GM19452 (cell line): Measurements from ENCODE around the gene ADGRD1.
"Not testable (repeated sequence)": the region's sequence is repeated elsewhere in the genome, so short reads cannot be mapped to it uniquely, and the experiment has no call there.

ENCODE experiments used
- ATAC-seq: cut with Tn5 transposase; IDR thresholded peaks from one replicate; pipeline ENCODE4 v1.9.1; 2021; ENCODE audit not compliant: unreplicated experiment

ADGRD1 gene

DNA sequence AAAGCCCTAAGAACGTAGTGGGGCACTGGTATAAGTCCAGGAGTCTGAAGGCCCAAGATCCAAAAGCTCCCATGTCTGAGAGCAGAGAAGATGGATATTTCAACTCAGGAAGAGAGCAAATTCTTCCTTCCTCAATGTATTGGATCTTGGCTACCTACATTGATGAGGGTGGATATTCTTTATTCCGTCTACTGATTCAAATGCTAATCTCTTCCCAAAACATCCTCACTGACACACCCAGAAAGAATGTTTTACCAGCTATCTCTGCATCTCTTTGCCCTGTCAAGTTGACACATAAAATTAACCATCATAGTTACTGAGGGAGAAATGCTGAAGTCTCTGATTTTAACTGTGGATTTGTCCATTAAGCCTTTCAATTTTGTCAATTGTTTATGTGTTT lies 16.6 kb upstream of the ADGRD1 start:
- ATAC-seq: no peak

DNA sequence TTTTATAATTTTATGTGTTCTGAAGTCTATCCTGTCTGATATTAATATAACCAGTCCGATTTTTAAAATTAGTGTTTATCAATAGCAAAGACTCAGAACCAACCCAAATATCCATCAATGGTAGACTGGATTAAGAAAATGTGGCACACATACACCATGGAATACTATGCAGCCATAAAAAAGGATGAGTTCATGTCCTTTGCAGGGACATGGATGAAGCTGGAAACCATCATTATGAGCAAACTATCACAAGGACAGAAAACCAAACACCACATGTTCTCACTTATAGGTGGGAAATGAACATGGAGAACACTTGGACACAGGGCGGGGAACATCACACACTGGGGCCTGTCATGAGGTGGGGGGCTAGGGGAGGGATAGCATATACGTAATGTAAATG lies 16.2 kb upstream of the ADGRD1 start:
- ATAC-seq: not testable (repeated sequence)

DNA sequence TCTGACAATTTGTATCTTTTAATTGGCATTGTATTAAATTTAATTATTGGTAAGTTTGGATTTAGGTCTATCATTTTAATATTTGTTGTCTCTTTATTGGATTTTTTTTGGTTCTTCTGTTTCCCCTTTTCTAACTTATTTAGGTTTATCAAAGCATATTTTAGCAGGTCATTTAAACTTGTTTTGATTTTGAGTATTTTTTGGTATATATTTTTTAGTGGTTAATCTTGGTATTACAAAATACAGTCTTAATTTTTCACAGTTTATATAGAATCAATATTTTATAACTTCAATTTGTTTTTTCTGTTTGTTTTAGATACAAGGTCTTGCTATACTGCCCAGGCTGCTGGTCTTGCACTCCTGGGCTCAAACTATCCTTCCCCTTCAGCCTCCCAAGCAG lies 15.5 kb upstream of the ADGRD1 start:
- no peak for ATAC-seq

DNA sequence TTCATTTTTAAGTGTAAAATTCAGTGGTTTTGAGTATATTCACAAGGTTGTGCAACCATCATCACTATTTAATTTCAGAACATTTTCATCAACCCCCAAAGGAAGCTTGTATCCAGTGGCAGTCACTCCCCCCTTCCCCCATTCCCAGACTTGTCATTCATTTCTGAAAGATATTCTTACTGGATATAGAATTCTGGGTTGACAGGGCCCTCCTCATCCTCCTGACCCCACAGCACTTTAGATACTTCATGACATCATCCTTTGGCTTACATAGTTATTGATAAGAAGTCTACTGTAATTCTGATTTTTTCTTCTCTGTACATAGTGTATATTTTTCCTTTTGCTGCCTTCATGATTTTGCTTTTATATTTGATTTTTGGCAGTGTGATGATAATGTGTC lies 8.8 kb upstream of the ADGRD1 start:
- ATAC-seq: no peak

GRCh38 chr12:130945786-130946492 lies 7.8 kb upstream of the ADGRD1 start:
- no peak for ATAC-seq

DNA sequence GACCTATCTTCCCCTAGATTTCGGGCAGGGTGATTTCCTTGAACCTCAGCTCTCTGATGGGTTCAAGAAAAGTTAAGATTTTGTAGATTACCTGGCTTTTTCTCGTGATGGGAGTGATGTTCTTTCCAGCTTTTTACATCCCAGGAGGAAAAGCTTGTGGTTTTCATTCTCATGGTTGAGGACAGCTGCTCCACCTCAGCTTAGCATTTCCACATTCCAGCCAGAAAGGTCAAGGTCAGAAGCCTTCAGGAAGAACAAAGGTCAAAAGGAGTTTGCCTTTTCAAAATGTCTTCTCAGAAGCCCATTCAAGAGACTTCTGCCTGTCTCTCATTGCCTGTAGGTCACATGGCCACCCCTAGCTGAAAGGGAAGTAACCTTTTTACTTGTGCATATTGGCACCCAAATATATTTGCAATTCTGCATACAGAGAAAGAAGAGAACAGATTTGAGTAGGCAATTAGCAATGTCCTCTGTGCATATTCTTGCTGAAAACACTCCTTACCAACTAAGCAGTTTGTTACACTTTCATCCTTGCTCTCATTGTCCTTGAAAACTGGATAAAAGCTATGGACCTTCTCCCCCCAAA lies 6.6 kb upstream of the ADGRD1 start:
- ATAC-seq: no peak

- ATAC-seq: no peak
Measured at GRCh38 chr12:130948136-130948535, 5.6 kb upstream of the ADGRD1 start.

DNA sequence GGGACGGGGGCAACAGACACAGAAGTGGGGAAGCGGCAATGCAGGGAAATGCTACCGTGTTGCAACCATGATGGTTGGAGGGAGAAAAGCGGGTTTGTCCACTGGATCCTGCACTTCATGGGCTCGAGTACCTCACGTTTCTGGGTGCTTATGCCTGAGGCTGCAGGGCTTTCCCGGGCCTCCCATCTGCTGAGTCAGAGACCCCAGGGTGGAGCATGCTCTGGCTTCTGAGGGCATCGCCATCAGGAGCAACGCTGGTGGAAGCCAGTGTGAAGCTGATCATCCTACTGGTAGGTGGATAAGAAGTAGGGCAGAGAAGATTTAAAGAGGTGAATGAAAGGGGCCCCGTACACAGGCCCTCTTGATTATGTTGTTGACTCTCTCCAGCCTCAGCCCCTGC lies 5.0 kb upstream of the ADGRD1 start:
- no peak for ATAC-seq

- ATAC-seq: no peak
Measured at GRCh38 chr12:130949806-130950205, 3.9 kb upstream of the ADGRD1 start.

DNA sequence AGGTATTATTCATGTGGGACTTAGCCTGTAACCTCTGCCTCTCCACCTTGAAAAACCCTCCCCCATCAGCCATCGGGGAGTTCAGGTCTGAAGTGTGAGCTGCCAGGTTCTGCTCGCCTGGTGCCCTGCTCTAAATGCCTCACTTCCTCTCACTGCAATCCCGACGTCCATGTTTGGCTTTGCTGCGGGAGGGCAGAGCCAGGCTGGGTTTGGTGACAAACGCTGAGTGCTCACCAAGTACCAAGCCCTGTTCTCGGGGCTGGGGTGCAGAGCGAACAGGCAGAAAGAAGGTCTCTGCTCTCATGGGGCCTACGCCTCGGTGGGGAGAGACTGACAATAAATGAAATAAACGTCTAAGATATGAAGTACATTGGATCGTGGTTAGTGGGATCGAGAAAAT lies 2.1 kb upstream of the ADGRD1 start:
- ATAC-seq: no peak

- no peak for ATAC-seq
Measured at GRCh38 chr12:130952171-130952954, 1.3 kb upstream of the ADGRD1 start.

GRCh38 chr12:130954544-130954831 lies 781 bp downstream of the ADGRD1 start:
- no peak for ATAC-seq

DNA sequence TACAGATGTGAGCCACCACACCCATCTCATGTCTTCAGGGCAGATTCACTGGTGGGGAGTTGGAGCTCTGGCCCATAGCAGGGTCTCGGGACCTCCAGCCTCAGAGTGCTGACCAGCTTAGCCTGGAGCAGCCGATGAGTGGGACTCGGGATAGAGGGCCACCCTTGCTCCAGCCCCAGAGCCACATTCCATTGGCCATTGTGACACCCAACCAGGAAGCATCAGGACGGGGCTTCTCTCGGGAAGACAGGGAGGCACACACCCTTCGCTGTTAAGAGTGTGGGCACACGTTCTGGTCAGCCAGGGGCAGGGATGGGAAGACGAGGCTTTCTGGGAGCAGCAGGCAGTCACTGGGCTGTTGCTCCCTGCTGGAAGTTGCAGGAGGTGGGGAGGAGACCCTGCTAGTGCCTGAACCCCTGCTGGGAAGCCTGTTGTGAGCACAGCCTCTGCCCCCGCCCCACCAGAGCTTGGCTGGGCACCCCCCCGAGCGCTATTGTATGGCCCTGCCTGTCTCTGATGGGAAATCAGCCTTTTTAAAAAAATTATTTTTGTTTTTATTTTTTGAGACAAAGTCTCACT lies 1.6 kb downstream of the ADGRD1 start:
- ATAC-seq: no peak

GRCh38 chr12:130956009-130956408 lies 2.3 kb downstream of the ADGRD1 start:
- no peak for ATAC-seq

DNA sequence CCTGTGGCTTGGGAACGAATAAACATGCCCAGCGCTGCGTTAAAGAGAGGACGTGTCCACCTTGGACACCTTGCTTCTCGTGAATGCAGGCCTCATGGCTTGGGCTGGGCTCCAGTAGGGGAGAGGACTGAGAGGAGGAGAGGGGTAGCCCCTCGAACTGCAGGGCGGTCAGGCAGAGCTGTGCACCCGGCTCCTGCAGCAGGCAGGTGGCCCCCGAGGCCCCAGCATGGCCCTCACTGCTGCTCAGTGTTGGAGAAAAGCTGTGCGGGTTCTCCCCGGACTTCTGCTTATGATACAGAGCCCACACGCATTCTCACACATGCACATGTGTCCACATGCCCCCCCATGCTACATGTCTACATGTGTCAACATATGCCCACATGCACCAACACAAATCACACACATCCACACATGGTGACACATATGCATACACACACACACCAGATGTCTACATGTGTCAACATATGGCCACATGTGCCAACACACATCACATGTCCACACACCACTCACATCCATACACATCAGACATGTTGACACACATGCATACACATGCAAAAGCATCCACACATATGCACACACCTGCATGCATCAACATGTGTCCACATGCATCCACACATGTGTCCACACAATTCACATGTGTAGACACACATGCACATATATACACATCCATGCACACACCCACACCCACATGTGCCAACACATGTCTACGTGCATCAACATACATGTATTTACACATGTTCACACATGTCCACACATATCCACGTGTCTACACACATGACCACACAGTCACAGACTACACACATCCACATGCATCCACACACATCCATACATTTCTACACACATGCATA lies 3.0 kb downstream of the ADGRD1 start:
- ATAC-seq: no peak

GRCh38 chr12:130957304-130957621 lies 3.6 kb downstream of the ADGRD1 start:
- no peak for ATAC-seq

- ATAC-seq: no peak
Measured at GRCh38 chr12:130958557-130959140, 4.9 kb downstream of the ADGRD1 start.

DNA sequence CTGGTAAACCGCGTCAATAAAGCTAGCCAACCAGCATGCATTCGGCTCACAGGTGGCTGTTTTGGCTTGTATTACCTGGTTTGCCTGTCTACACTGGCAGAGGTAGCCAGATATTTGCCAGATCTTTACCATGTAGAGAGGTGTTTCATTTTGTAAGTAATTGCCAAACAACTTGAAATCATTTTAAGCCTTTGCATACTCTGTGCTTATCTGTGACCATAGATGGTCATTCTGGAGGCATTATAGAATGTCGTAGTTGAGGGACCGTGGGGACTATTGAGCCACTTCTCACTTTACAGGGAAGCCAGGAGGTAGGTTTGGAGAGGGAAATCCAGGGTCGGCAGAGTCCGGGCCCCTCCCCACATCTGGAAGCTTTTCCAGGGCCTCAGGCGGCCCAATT lies 5.9 kb downstream of the ADGRD1 start:
- ATAC-seq: no peak

DNA sequence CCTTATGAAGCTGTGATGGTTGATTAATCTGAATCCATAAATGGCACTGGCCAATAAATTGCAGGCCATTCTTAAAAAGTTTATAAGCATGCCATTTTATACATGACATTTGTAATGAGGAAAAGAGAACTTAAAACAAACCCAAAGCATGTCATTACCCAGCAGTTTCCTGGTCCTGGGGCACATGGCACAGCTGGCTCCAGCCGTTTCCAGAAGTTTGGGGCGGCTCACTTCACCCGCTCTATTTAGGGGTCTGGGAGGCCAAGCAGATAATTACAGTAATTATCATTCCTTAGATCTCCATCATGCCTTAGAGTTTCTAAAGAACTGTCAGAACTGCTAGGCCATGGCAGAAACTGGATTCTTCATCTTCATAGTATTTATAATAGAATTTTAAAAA lies 6.4 kb downstream of the ADGRD1 start:
- ATAC-seq: no peak

DNA sequence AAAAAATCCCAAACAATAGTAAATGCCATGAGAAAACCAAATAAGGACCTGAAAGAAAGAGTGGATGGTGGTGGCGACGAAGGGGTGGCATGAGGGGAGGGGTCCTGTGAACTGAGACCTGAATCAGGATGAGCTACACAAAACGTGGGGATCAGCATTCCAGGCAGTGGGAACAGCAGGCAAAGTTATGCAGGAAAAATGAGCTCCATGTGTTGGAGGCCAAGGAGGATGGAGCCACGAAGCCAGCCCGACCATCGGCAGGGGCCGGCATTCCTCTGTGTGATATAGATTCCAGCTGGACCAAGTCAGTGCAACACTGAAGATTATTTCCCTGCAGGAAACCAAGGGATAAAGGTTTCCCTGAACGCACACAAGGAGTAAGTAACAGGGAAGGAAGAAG lies 7.1 kb downstream of the ADGRD1 start:
- no peak for ATAC-seq

DNA sequence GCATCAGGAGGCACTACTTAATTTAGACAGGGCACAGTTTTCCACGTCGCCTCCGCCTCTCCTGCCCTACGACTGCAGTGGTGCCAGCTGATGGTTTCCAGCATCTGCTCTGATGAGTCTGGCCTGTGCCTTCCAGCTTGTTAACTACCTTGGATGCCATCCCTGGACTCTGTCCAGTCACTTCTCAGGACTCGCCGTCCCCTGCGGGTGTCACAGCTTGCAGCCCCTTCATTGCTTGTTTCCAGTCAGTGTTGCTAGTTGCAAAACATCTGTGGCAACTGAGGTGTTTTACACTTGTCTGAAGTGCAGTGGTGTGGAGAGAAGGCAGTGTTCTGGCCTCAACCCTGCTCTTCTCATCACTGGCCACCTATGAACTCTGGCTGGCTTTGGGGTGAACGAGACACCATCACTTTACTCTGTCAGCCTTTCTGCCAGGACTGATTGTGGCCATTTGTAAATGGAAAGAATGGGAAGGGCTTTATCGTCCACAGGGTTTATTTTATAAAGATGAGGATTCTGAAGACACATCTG lies 8.3 kb downstream of the ADGRD1 start:
- ATAC-seq: no peak
